ENCODE measurements around the gene RESF1.
"Not testable (repeated sequence)": the region's sequence is repeated elsewhere in the genome, so short reads cannot be mapped to it uniquely, and the experiment has no call there.

Gene RESF1, protein sequence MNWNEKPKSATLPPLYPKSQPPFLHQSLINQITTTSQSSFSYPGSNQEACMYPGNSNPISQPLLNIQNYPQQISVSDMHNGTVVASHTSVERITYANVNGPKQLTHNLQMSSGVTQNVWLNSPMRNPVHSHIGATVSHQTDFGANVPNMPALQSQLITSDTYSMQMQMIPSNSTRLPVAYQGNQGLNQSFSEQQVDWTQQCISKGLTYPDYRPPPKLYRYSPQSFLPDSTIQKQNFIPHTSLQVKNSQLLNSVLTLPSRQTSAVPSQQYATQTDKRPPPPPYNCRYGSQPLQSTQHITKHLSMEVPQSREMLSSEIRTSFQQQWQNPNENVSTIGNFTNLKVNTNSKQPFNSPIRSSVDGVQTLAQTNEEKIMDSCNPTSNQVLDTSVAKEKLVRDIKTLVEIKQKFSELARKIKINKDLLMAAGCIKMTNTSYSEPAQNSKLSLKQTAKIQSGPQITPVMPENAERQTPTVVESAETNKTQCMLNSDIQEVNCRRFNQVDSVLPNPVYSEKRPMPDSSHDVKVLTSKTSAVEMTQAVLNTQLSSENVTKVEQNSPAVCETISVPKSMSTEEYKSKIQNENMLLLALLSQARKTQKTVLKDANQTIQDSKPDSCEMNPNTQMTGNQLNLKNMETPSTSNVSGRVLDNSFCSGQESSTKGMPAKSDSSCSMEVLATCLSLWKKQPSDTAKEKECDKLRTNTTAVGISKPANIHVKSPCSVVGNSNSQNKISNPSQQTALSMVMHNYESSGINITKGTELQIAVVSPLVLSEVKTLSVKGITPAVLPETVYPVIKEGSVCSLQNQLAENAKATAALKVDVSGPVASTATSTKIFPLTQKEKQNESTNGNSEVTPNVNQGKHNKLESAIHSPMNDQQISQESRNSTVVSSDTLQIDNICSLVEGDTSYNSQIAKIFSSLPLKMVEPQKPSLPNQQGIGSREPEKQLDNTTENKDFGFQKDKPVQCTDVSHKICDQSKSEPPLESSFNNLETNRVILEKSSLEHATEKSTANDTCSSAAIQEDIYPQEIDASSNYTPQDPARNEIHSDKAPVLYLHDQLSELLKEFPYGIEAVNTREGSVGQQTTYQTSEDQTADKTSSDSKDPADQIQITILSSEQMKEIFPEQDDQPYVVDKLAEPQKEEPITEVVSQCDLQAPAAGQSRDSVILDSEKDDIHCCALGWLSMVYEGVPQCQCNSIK (N-terminal part only)

DNA sequence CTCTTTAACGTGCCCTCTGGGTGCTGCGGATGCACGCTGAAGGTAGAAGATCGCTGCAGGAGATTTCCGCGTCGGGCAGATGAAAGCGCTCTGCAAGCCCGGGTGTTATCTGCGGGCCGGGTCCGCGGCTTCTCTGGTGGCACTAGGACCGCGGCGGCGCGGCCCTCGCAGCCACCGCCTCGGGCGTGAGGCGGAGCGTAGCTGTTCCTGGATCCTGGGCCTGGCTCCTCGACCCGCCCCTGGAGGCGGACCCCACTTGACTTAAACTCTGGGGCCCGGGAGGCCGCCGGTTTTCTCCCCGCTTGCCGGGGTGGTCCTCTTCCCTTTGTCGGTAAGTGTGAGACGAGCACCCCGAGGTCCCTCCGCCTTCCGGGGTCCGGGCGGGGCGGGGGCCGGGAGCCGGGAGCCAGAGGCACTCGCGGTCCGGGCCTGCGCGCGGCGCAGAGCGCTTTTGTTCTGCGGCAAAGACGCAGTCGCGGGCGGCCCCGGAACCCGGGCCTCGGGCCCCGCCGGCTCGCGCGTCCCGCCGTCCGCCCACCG lies at the start of gene RESF1:
TSS of gene RESF1 (plus strand) at position 255 of the 540 bp plus-strand sequence. CDS start 21,541 bp downstream, outside the sequence.
- peak; percentile 82 for DNase-seq

DNA sequence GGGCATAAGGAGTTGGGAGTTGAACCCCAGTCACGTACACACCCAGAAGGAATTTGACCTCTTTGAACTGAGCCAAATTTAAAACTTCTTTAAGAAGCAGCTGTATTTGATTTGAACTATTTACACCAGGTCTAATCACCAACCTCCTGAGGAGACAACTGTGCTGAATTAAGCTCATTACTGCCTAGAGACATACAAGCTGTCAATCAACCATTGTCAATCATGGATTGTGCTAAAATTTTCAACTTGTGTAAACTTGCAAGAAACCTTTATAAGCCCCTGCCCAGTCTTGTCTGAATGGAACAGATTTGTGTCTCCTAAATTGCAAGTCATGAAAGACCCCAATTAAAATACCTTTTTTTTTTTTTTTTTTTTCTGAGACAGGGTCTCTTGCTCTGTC lies 44.3 kb upstream of the RESF1 start:
- no peak for DNase-seq

DNA sequence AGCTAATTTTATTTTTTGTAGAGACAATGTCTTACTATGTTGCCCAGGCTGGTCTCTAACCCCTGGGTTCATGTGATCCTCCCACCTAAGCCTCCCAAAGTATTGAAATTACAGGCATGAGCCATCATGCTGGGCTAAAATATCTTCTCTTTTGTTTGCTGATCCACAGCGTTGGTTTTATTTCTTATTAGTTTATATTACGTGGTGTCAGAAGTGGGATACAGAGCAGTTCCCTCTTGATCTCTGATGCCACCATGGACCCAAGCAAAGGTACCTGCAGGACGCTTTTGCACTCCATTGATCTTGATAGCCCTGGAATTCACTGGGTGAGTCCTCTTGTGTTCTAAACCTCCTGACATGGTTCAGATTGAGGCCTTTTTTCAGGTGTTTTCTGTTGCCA lies 43.8 kb upstream of the RESF1 start:
- DNase-seq = no peak

DNA sequence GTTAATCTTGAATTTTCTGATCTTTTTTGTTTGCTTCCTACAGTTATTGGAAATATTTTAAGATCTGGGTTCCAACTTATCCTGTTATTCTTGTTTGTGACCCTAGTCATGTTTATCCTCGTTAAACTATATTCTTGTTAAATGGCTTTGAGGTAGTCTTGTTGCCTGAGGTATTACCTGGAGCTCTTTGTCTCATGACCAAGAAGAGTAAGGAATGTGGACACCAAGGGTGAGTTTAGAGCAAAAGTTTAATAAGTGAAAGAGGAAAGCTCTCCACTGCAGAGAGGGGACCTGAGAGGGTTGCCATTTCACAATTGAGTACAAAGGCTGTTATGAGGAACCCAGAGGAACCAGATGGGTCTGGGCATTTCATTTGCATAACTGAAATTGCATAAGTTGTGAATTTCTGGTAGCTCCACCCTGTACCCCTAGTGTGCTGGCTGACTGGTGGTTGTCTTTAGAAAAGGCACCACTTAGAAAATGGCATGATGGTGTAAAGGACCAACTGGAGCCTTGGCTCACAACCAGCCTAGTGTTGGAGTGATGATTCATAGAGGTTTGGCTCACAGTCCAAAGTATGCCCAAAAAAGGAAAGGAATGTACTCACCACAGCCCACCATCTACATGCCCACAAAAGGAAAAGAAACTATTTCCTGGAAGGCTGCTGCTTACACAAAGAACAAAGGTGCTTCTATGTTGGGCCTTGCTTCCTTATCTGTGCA lies 36.7 kb upstream of the RESF1 start:
- DNase-seq = peak; percentile 74

DNA sequence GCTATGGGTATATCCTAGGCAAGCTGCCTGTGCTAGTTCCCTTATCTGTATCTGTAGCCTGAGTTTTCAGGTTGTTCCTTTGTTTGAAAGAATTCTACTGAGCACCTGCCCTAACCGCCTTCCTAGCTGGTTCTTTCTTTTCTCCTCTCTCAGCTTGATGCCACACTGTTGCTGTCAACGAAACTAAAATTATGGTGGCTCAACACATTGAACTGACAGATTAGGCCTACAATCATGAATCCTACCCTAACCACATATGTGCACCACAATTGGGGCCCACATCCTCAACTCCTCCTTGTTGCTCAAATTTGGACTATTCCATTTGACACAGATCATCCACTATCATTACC lies 36.2 kb upstream of the RESF1 start:
- DNase-seq = no peak

DNA sequence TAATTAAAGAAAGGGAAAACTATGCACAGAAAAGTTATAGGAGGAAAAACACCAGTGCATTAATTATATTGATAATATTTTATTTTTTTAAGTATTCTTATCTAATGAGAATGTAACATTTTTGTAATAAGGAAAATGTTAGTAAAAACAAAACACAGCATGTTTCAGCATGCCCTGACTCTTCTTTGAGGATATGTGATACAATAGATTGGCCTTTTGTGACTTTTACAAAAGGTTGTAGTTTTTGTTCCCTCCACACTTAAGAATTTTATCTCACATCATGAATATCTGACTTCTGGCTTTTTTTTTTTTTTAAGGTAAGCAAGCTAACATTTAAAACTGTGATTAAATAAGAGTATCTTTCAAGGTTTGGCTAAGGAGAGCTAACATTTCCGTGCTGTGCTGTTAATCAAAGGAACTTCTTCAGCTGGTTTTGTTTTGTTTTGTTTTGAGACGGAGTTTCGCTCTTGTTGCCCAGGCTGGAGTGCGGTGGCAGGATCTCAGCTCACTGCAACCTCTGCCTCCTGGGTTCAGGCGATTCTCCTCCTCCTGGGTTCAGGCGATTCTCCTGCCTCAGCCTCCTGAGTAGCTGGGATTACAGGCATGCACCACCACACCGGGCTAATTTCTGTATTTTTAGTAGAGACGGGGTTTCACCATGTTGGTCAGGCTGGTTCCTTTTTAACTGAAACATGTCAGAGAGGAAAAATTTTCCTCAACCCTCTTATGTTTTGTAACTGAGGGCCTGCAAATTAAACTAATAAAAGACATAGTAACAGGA lies 30.8 kb upstream of the RESF1 start:
- no peak for DNase-seq

DNA sequence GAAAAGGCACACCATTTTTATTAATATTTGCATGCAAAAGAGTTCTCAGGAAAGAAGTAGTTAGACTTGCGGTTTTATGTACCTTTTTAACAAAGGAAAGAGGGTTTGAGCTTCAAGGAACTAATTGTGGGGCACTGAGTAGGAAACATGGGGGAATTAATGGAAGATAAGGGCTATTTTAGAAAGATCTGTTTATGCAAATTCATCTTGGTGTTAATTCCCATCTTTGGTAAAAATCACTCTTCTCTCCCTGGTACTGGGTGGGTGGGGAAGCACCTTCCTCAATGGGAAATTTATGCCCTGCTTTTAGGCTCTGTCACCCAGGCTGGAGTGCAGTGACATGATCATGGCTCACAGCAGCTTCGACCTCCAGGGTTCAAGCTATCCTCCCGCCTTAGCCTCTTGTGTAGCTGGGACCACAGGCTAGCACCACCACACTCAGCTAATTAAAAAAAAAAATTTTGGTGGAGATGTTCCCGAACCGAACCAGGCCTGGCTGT lies 30.1 kb upstream of the RESF1 start:
- DNase-seq = no peak

DNA sequence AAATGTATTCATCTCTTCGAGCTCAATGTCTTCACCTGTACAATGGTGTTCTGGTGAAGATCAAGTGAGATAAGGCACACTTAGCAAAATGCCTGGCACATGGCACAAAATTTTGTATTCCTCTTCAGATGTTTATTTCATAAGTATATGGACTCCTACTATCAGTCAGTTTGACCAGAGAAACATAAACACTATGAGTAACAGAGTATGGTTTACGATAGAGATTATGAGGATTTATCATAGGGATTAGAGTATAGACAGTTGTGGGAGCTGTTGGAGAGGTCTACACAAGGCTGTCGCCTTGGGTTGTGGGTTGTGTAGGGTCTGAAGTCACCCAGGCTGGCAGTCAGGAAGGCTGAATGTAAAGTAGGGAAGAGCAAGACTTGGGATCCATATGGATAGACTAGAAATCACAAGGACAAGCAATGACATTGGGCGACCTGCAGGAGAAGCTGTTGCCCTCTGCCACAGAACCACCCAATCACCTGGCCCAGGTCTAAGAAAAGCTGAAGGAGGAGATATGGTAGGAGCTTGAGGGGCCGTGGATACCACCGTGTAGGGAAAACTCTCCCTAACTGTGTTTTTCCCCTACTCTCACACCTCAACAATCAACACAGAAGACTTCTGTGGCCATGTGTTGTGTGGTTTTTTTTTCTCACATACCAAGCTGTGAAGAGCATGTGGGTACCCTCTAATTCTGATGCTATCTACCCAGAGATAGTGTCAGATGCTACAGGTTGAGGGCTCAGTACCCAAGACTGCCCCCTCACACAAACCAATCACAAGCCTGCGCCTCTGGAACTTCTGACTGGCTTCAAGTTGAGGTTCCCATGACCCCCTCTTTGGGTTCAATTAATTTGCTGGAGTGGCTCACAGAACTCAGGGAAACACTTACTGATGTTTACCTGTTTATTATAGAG lies 27.2 kb upstream of the RESF1 start:
- peak; percentile 57 for DNase-seq

DNA sequence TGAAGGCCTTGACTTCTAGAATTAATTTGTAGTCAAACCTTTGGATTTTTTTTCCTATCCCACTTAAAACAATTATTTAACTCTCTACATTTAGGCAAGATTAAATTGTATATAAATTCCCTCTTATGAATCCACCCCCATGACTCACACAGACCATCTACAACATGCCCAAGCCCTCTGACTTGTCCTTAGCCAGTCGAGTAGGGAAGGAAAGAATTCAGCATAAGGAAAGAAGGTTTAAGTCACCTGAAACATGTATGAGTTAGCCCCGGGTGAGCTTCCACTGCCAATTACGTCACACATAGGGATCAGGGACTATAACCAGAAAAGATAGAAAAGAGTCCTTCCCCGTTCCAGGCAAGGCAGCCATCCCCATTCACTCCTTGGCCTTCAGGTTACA lies 14.9 kb upstream of the RESF1 start:
- DNase-seq = no peak

DNA sequence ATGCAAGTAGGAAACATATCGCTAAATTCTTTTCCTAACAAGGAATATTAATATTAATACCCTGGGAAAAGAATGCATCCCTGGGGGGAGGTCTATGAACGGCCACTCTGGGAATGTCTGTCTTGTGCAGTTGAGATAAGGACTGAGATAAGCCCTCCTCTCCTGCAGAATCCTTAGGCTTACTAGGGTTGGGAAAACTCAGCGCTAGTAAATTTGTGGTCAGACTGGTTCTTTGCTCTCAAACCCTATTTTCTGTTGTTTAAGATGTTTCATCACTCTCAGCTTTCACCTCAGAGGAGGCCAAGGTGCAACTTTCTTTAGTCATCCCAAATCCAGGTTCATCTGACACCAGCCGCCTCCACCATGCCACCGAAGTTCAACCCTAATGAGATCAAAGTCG lies 11.2 kb upstream of the RESF1 start:
- DNase-seq = no peak

DNA sequence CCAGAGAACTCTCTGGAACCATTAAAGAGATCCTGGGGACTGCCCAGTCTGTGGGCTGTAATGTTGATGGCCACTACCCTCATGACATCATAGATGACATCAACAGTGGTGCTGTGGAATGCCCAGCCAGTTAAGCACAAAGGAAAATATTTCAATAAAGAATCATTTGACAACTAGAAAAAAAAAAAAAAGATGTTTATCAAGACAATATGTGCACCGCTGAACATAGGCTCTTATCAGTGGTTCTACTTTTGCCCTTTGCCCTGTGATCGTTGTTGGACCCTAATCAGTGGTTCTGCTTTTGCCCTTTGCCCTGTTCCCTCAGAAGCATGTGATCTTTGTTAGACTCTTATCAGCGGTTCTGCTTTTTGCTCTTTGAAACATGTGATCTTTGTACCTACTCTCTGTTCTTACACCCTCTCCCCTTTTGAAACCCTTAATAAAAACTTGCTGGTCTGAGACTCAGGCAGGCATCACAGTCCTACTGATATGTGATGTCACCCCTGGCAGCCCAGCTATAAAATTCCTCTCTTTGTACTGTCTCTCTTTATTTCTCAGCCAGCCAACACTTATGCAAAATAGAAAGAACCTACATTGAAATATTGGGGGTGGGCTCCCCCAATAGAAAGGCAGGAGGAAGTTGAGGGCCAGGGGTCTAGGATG lies 10.4 kb upstream of the RESF1 start:
- DNase-seq = not testable (repeated sequence)

DNA sequence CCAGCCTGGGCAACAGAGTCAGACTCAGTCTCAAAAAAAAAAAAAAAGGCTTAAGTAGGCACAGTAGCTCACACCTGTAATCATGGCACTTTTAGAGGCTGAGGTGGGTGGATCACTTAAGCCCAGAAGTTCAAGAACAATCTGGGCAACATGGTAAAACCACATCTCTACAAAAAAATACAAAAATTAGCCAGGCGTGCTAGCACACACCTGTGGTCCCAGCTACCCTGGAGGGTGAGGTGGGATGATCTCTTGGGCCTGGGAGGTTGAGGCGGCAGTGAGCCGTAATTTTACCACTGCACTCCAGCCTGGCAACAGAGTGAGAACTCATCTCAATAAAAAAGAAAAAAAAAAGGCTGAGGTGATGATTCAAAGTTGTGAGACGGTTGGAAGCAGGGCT lies 9.1 kb upstream of the RESF1 start:
- no peak for DNase-seq

DNA sequence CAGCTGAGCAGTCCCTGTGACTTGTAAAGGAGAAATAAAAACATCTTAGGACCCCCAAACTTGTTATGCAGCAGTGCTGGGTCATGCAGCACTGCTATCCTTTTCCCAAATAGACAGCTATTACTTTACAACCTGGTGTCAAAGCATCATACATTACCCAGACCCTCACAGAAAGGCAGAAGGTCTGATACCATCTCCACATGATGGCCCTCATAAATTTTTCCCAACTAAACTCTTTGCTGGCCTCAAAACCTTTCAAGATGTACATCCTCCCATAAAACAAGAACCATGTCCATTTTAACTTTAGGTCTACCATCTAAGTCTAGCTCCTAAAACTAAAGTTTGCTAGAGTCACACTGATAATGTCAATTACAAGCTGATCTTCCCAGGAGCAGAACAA lies 8.7 kb upstream of the RESF1 start:
- DNase-seq = no peak

DNA sequence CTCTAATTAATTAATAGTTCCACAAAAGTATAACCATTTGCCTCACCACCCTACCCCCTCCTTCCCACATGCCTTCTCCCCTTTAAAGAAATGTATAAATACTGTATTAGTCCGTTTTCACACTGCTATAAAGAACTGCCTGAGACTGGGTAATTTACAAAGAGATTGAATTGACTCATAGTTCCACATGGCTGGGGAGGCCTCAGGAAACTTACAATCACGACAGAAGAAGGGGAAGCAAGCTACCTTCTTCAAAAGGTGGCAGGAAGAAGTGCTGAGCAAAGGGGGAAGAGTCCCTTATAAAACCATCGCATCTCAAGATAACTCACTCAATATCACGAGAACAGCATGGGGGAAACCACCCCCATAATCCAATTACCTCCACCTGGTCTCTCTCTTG lies 8.2 kb upstream of the RESF1 start:
- DNase-seq = no peak

DNA sequence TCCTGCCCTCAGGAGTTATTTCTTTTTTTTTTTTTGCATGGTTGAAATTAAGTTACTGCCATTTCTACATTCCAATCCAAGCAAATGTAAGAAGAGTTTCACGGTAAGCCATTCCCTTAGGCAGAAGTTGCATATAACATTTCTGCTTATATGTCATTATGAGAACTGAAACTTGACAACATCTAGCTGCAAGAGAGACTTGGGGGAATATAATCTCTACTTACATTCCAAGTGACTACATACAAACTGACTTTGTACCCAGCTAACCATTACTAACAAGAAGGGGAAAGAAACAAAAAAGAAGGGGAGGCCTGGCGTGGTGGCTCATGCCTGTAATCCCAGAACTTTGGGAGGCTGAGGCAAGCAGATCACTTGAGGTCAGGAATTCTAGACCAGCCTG lies 7.3 kb upstream of the RESF1 start:
- DNase-seq = peak; percentile 68

DNA sequence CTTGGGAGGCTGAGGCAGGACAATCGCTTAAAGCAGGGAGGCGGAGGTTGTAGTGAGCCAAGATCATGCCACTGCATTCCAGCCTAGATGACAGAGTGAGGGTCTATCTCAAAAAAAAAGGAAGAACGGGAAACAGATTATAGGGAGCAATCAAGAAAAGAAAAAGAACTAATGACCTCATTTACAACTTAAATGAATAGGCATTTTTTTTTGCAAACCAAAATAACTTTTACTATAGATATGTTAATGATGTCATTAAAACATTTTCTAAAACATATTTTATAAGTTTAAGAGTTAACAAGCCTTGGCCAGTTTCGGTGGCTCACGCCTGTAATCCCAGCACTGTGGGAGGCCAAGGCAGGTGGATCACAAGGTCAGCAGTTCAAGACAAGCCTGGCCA lies 6.8 kb upstream of the RESF1 start:
- DNase-seq = no peak

DNA sequence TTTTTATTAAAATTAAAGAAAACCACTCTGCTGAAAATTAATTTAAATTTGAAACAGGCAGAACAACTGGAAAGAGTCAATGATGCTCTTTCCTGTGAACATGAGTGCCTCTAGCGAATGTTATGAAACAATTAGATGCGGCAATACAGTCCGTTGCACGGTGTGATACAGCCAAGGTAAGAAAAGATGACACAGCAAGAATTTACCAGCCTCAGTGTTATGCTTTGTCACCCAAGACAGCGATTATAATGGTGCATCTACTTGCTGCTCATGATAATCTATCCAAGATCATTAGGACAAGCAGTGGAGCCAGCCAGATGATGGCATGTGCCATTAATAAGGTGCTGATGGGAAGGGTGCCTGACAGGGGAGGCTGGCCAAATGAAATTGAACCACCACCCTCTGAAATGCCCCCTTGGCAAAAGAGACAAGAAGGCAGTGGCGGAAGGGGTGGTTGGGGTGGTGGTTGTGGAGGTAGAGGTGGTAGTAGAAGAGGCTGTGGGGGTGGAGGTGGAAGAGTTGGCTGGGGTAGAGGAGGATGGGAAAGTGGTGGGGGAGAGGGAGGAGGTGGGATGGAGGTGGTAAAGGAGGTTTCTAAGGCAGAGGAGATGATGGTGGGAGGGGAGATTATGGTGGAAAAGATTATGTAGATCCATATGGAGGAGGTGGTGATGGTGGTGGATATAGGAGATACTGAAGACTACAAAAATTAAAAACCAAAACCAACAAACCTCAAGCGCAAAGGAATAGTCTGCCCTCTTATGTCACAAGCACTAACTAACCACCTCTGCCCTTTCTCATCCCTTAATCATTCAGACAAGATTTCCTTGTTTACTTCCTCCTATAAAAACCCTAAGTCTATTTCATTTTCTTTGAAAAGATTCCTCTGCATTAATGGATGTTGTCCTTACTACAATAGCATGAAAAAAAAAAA lies 4.0 kb upstream of the RESF1 start:
- peak; percentile 43 for DNase-seq

DNA sequence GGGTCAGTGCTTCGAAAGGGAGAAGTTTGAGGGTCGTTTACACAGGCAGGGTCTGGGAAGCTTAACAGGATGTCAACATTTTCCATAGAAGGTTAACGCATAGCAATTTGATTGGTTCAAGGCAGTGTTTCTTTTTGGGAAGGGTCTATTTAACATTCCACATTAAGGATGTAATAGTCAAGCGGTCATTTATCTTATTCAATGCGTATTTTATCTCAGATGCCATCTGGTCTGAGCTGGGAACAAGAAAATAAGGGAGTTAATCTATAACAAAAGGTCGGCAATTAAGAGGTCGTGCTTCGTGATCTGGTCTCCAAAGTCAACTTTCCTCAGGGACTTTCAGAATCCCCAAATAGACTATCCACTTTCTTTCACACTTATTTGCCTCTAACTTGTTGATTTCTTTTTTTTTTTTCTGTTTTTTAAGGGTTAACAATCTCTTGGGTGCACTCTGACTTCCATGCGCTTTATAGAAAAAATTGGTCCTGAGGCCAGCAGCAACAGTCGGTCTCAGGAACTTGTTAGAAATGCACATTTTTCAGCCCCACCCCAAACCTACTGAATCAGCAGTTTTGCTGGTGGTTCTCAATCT lies 550 bp upstream of the RESF1 start:
- no peak for DNase-seq

Data from MV-4-11 (cell line).